ENCODE results near the gene BAK1.

DNA sequence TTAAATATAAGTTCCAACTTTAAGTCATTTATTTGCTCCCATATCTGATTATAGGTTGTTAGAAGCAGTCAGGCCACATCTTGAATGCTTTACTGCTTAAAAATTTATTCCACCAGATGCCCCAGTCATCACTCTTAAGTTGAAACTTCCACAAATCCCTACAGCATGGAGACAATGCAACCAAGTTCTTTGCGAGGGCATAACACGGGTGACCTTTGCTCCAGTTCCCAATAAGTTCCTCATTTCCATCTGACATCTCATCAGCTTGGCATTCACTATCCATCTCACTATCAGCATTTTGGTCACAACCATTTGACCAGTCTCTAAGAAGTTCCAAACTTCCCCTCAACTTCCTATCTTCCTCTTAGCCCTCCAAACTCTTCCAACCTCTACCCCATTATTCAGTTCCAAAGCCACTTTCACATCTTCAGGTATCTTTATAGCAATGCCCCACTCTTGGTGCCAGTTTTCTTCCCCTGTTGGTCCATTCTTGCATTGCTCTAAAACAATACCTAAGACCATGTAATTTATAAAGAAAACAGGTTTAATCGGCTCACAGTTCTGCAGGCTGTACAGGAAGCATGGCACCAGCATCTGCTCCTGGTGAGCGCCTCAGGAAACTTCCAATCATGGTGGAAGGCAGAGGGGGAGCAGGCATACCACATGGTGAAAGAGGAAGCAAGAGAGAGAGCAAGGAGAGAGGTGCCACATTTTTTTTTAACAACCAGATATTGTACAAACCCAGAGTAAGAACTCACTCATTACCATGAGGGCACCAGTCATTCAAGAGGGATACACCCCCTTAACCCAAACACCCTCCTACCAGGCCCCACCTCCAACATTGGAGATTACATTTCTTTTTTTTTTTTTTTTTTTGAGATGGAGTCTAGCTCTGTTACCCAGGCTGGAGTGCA is 25.1 kb upstream of the BAK1 start:
- TF ChIP-seq, protein P1, sequence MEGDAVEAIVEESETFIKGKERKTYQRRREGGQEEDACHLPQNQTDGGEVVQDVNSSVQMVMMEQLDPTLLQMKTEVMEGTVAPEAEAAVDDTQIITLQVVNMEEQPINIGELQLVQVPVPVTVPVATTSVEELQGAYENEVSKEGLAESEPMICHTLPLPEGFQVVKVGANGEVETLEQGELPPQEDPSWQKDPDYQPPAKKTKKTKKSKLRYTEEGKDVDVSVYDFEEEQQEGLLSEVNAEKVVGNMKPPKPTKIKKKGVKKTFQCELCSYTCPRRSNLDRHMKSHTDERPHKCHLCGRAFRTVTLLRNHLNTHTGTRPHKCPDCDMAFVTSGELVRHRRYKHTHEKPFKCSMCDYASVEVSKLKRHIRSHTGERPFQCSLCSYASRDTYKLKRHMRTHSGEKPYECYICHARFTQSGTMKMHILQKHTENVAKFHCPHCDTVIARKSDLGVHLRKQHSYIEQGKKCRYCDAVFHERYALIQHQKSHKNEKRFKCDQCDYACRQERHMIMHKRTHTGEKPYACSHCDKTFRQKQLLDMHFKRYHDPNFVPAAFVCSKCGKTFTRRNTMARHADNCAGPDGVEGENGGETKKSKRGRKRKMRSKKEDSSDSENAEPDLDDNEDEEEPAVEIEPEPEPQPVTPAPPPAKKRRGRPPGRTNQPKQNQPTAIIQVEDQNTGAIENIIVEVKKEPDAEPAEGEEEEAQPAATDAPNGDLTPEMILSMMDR (IDR thresholded peaks at IDR 0.05; ENCODE audit: poor library complexity): no peak
- no peak for TF ChIP-seq EZH2 (IDR thresholded peaks at IDR 0.05; ENCODE audit: borderline replicate concordance)
- no peak for TF ChIP-seq EZH2phosphoT487 (IDR thresholded peaks at IDR 0.05; ENCODE audit: low read depth, severe bottlenecking, unreplicated experiment)

All from hepatocyte (in vitro differentiated cells).